Measurements from ENCODE around the gene TBCD.

TBCD gene

DNA sequence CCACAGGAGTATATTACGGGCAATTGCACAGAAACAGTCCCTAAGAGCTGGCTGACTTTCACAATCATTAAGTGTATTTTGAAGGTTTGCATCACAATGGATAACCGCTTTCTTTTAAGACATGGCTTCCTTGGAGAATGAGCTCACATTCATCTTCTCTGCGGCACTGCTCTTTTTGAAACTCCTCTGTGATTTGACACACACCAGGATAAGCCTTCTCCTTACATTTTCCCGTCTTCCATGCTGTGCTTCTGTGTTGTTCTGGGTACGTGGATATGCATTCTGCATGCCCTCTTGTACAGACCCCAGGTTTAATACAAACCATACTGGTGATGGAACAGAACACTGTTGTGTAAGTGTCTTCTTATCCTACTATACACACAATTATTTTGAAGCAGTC lies 238.0 kb downstream of the TBCD start:
- FAIRE-seq, result no peak
- no peak for DNase-seq (ENCODE audit: insufficient read length, low spot score)
- TF ChIP-seq CTCF (IDR thresholded peaks at IDR 0.05; ENCODE audit: insufficient read depth, missing control alignments), result no peak

- DNase-seq (ENCODE audit: insufficient read length, low spot score), result no peak
- no peak for FAIRE-seq
- no peak for TF ChIP-seq CTCF (IDR thresholded peaks at IDR 0.05; ENCODE audit: insufficient read depth, missing control alignments)
These were observed 241.1 kb downstream of the TBCD start for GRCh38 chr17:82993005-82993404.

All from D721Med (cell line).